Activated T-cell treated with anti-CD3 and anti-CD28 coated beads for 1 hour (primary cell): ENCODE data around the gene HMG20A.

Experiments
- DNase-seq: peaks from one replicate; pipeline ENCODE4 v3.0.0-alpha.2; 2020; ENCODE audit warnings: low read depth

Gene HMG20A

GRCh38 chr15:77478051-77478450 lies 57.4 kb downstream of the HMG20A start:
- DNase-seq, result no peak

GRCh38 chr15:77479015-77479414 lies 58.3 kb downstream of the HMG20A start:
- DNase-seq, result no peak

- no peak for DNase-seq
Measured at GRCh38 chr15:77480859-77481633, 60.4 kb downstream of the HMG20A start.

GRCh38 chr15:77481670-77482069 lies 61.0 kb downstream of the HMG20A start:
- no peak for DNase-seq

GRCh38 chr15:77482570-77482969 lies 61.9 kb downstream of the HMG20A start:
- DNase-seq, result no peak

GRCh38 chr15:77483425-77484140 lies 62.9 kb downstream of the HMG20A start:
- DNase-seq, result no peak

GRCh38 chr15:77484994-77485393 lies 64.3 kb downstream of the HMG20A start:
- no peak for DNase-seq

- no peak for DNase-seq
Measured at GRCh38 chr15:77486542-77487468, 66.1 kb downstream of the HMG20A start.

- no peak for DNase-seq
Measured at GRCh38 chr15:77487469-77487842, 66.8 kb downstream of the HMG20A start.

- no peak for DNase-seq
Measured at GRCh38 chr15:77487888-77488287, 67.2 kb downstream of the HMG20A start.

- DNase-seq, result no peak
Measured at GRCh38 chr15:77489647-77490046, 69.0 kb downstream of the HMG20A start.

GRCh38 chr15:77493324-77493907 lies 72.7 kb downstream of the HMG20A start:
- DNase-seq, result no peak

GRCh38 chr15:77494073-77494867 lies 73.6 kb downstream of the HMG20A start:
- DNase-seq, result no peak

GRCh38 chr15:77494964-77495363 lies 74.3 kb downstream of the HMG20A start:
- no peak for DNase-seq

- no peak for DNase-seq
Measured at GRCh38 chr15:77495838-77496596, 75.3 kb downstream of the HMG20A start.

GRCh38 chr15:77496715-77497109 lies 76.0 kb downstream of the HMG20A start:
- DNase-seq, result peak; percentile 59

GRCh38 chr15:77497110-77497737 lies 76.5 kb downstream of the HMG20A start:
- no peak for DNase-seq

GRCh38 chr15:77497942-77498361 lies 77.3 kb downstream of the HMG20A start:
- no peak for DNase-seq

GRCh38 chr15:77499087-77499760 lies 78.5 kb downstream of the HMG20A start:
- DNase-seq, result no peak
